H1 (cell line): ENCODE results near the gene LSM2. TPM values are rescaled to one million over a fixed set of nuclear protein-coding genes. Genes with fewer than 3 reads are reported as not detected.

Source experiments
- CTCF ChIA-PET: fragments of 300-600 bp; sonication (Branson Sonifier 250); formaldehyde crosslinking; loops from one replicate; lab custom pipeline; 2021; ENCODE audit not compliant: partially characterized antibody; lab: Charles Lee
- POLR2A ChIA-PET: fragments of 300-600 bp; sonication (Branson Sonifier 250); formaldehyde crosslinking; loops from one replicate; lab custom pipeline; 2021; ENCODE audit warnings: inconsistent platforms; ENCODE audit not compliant: partially characterized antibody; lab: Charles Lee
- DNase-seq, 2 experiments: peaks; one replicate each; pipeline versions ENCODE4 v3.0.0 to v3.0.0-alpha.2; 2010 to 2022; ENCODE audit warnings: low spot score in 2 of 2, low read depth in 1 of 2, mixed read lengths in 1 of 2
- FAIRE-seq: peaks from 2 replicates; lab custom pipeline; 2011; peaks lifted over from hg19 to GRCh38; lab: Jason Lieb, UNC
- H2AFZ ChIP-seq: 2 replicates; pipeline ENCODE4 v1.8.1; 2012; ENCODE audit warnings: low read length, inconsistent platforms
- H2AK5ac ChIP-seq: 2 replicates; pipeline ENCODE4 v1.6.1; 2013; ENCODE audit warnings: low read depth, low read length
- H2BK120ac ChIP-seq: replicated peaks from 2 replicates; pipeline ENCODE3; 2013; ENCODE audit warnings: low read depth, low read length, inconsistent platforms
- H2BK12ac ChIP-seq: 2 replicates; pipeline ENCODE4 v1.6.1; 2013; ENCODE audit warnings: low read depth, low read length
- H2BK15ac ChIP-seq: 2 replicates; pipeline ENCODE4 v1.6.1; 2013; ENCODE audit warnings: low read length
- H2BK20ac ChIP-seq: 2 replicates; pipeline ENCODE4 v1.6.1; 2013; ENCODE audit warnings: low read length
- H2BK5ac ChIP-seq: 2 replicates; pipeline ENCODE4 v1.6.1; 2013; ENCODE audit warnings: low read depth, low read length
- H3K14ac ChIP-seq: 2 replicates; pipeline ENCODE4 v1.6.1; 2013; ENCODE audit warnings: inconsistent platforms; ENCODE audit not compliant: insufficient read length
- H3K18ac ChIP-seq: 2 replicates; pipeline ENCODE4 v1.6.1; 2013; ENCODE audit warnings: low read length; ENCODE audit errors: extremely low read depth
- H3K23ac ChIP-seq: 2 replicates; pipeline ENCODE4 v1.6.1; 2013; ENCODE audit warnings: inconsistent platforms; ENCODE audit not compliant: insufficient read length
- H3K23me2 ChIP-seq: 2 replicates; pipeline ENCODE4 v1.6.1; 2013; ENCODE audit warnings: low read depth, low read length
- H3K27ac ChIP-seq: 2 replicates; pipeline ENCODE4 v1.6.1; 2011; ENCODE audit warnings: low read depth, low read length, inconsistent platforms
- H3K27me3 ChIP-seq, 4 experiments: replicated peaks in 1 of 4; 1 replicate in 1 of 4; 2 replicates in 3 of 4; pipeline versions ENCODE4 v1.6.1 to v1.8.1; 2011 to 2013; ENCODE audit warnings: low read length in 3 of 4, mild to moderate bottlenecking in 3 of 4, inconsistent platforms in 2 of 4, mixed read lengths in 2 of 4, moderate library complexity in 1 of 4; ENCODE audit not compliant: control insufficient read depth in 3 of 4, insufficient read depth in 3 of 4; ENCODE audit errors: extremely low read depth in 1 of 4
- H3K36me3 ChIP-seq, 4 experiments: 2 replicates each; pipeline versions ENCODE4 v1.6.1 to v1.8.1; 2011 to 2013; ENCODE audit warnings: mild to moderate bottlenecking in 4 of 4, low read length in 3 of 4, moderate library complexity in 2 of 4, control low read depth in 1 of 4, inconsistent platforms in 1 of 4; ENCODE audit not compliant: insufficient read depth in 4 of 4, control insufficient read depth in 2 of 4
- H3K4ac ChIP-seq: replicated peaks from 2 replicates; pipeline ENCODE3; 2013; ENCODE audit warnings: low read length, low read depth, mixed read lengths, inconsistent platforms; ENCODE audit not compliant: insufficient read length
- H3K4me1 ChIP-seq, 4 experiments: replicated peaks in 1 of 4; 1 replicate in 1 of 4; 2 replicates in 3 of 4; pipeline versions ENCODE4 v1.6.1 to v1.8.1; 2011 to 2013; ENCODE audit warnings: low read length in 3 of 4, inconsistent platforms in 2 of 4, mixed read lengths in 1 of 4; ENCODE audit not compliant: insufficient read depth in 4 of 4, control insufficient read depth in 3 of 4
- H3K4me2 ChIP-seq, 2 experiments: 2 replicates each; pipeline versions ENCODE4 v1.6.1 to v1.8.1; 2011 to 2013; ENCODE audit warnings: low read depth in 2 of 2, low read length in 2 of 2, control low read depth in 1 of 2, inconsistent platforms in 1 of 2, mild to moderate bottlenecking in 1 of 2; ENCODE audit not compliant: insufficient read depth in 1 of 2
- H3K4me3 ChIP-seq, 4 experiments: fragments of 200-600, 300-600 bp in 1 of 4; sonication (generic), shearing (Covaris generic), sonication (Bioruptor Twin) in 1 of 4; 2 replicates each; pipeline versions ENCODE4 v1.5.1 to v1.8.1; 2011 to 2016; ENCODE audit warnings: low read length in 4 of 4, low read depth in 3 of 4, control low read depth in 2 of 4, inconsistent platforms in 2 of 4, mild to moderate bottlenecking in 2 of 4, mixed read lengths in 1 of 4, moderate library complexity in 1 of 4; ENCODE audit not compliant: insufficient read depth in 2 of 4; ENCODE audit errors: extremely low read depth in 1 of 4
- H3K56ac ChIP-seq: replicated peaks from 2 replicates; pipeline ENCODE3; 2013; ENCODE audit warnings: low read depth, mild to moderate bottlenecking, mixed read lengths, low read length, inconsistent platforms; ENCODE audit not compliant: insufficient read length
- H3K79me1 ChIP-seq: 2 replicates; pipeline ENCODE4 v1.6.1; 2013; ENCODE audit warnings: low read depth, low read length, control low read depth
- H3K79me2 ChIP-seq, 2 experiments: 2 replicates each; pipeline versions ENCODE4 v1.6.1 to v1.8.1; 2012 to 2013; ENCODE audit warnings: low read length in 2 of 2, mild to moderate bottlenecking in 2 of 2, inconsistent platforms in 1 of 2; ENCODE audit not compliant: insufficient read depth in 2 of 2, control insufficient read depth in 1 of 2
- H3K9ac ChIP-seq, 4 experiments: replicated peaks in 1 of 4; 1 replicate in 1 of 4; 2 replicates in 3 of 4; pipeline versions ENCODE4 v1.6.1 to v1.8.1; 2011 to 2013; ENCODE audit warnings: low read depth in 3 of 4, low read length in 3 of 4, control low read depth in 2 of 4, mild to moderate bottlenecking in 2 of 4, moderate library complexity in 2 of 4, inconsistent platforms in 1 of 4; ENCODE audit errors: extremely low read depth in 1 of 4
- H3K9me3 ChIP-seq, 2 experiments: 2 replicates each; pipeline versions ENCODE4 v1.6.1 to v1.8.1; 2012 to 2013; ENCODE audit warnings: mild to moderate bottlenecking in 2 of 2, moderate library complexity in 2 of 2, control low read depth in 1 of 2, inconsistent platforms in 1 of 2, low read depth in 1 of 2, low read length in 1 of 2, mixed read lengths in 1 of 2; ENCODE audit not compliant: insufficient read depth in 2 of 2
- H4K20me1 ChIP-seq, 2 experiments: replicated peaks in 1 of 2; 2 replicates each; pipeline versions ENCODE3 to v1.8.1; 2011 to 2013; ENCODE audit warnings: inconsistent platforms in 2 of 2, low read length in 2 of 2, mild to moderate bottlenecking in 1 of 2; ENCODE audit not compliant: insufficient read depth in 2 of 2, control insufficient read depth in 1 of 2
- H4K5ac ChIP-seq: 2 replicates; pipeline ENCODE4 v1.6.1; 2013; ENCODE audit warnings: low read length, low read depth, mixed read lengths, inconsistent platforms; ENCODE audit not compliant: insufficient read length
- H4K8ac ChIP-seq: 2 replicates; pipeline ENCODE4 v1.8.0; 2013; ENCODE audit warnings: mild to moderate bottlenecking, moderate library complexity, low read length, inconsistent platforms; ENCODE audit not compliant: insufficient read depth; ENCODE audit errors: extremely low read depth
- H4K91ac ChIP-seq: replicated peaks from 2 replicates; pipeline ENCODE3; 2013; ENCODE audit warnings: low read length, mixed read lengths, inconsistent platforms; ENCODE audit not compliant: insufficient read length
- JUN ChIP-seq: IDR thresholded peaks from 2 replicates; pipeline ENCODE4 v1.6.1; 2011; ENCODE audit warnings: low read depth, mild to moderate bottlenecking, improper control_type of control experiment, low read length
- POLR2A ChIP-seq, 2 experiments: IDR thresholded peaks; 1 replicate in 1 of 2; 2 replicates in 1 of 2; pipeline ENCODE4 v1.6.1; 2011; ENCODE audit warnings: low read depth in 2 of 2, low read length in 2 of 2, mild to moderate bottlenecking in 2 of 2; ENCODE audit errors: control extremely low read depth in 1 of 2
- POLR2AphosphoS5 ChIP-seq: IDR thresholded peaks from 2 replicates; pipeline ENCODE4 v1.6.1; 2011; ENCODE audit warnings: low read depth, low read length
- SIN3A ChIP-seq, 2 experiments: IDR thresholded peaks in 1 of 2; conservative IDR thresholded peaks in 1 of 2; 2 replicates each; pipeline ENCODE4 v1.6.1; 2011 to 2012; ENCODE audit warnings: low read length in 2 of 2, improper control_type of control experiment in 1 of 2, low read depth in 1 of 2, mild to moderate bottlenecking in 1 of 2
- SIX5 ChIP-seq: IDR thresholded peaks from 2 replicates; pipeline ENCODE4 v1.6.1; 2011; ENCODE audit warnings: mild to moderate bottlenecking, low read depth, low read length
- SP2 ChIP-seq: IDR thresholded peaks from 2 replicates; pipeline ENCODE4 v1.6.1; 2012; ENCODE audit warnings: mild to moderate bottlenecking, low read length, inconsistent platforms
- SP4 ChIP-seq: IDR thresholded peaks from 2 replicates; pipeline ENCODE4 v1.6.1; 2012; ENCODE audit warnings: low read length, inconsistent platforms
- TAF7 ChIP-seq: optimal IDR thresholded peaks from 2 replicates; pipeline ENCODE3; 2011; ENCODE audit warnings: low read depth, mild to moderate bottlenecking, inconsistent platforms, low read length, moderate library complexity, borderline replicate concordance
- TBP ChIP-seq: IDR thresholded peaks from 2 replicates; pipeline ENCODE4 v1.6.1; 2011; ENCODE audit warnings: low read depth, low read length, improper control_type of control experiment
- WGBS, 2 experiments: shearing (Covaris generic) in 1 of 2; methylation state at CpG; one replicate each; pipeline versions ENCODE4 v1.1.6 to v1.1.7; 2013 to 2015; ENCODE audit warnings: low lambda C conversion rate in 2 of 2, mixed read lengths in 2 of 2, inconsistent platforms in 1 of 2, low coverage in 1 of 2, missing lambda C conversion rate in 1 of 2; ENCODE audit not compliant: insufficient replicate concordance in 2 of 2, insufficient coverage in 1 of 2, insufficient read length in 1 of 2; ENCODE audit errors: extremely low coverage in 1 of 2, missing lambda C conversion rate in 1 of 2; 5-methylcytosine and 5-hydroxymethylcytosine counted together
- polyA plus RNA-seq, 7 experiments: library from polyadenylated mRNA; depleted of rRNA in 3 of 7; stranded (reverse) in 5 of 7; unstranded in 2 of 7; fragments of >200 nt in 5 of 7; fragments of 200-250 nt in 2 of 7; gene quantifications; 1 replicate in 5 of 7; 2 replicates in 1 of 7; 4 replicates in 1 of 7; pipeline versions ENCODE4 v1.2.1 to v1.2.3, GENCODE V29; 2011 to 2013; ENCODE audit warnings: missing spikeins in 2 of 7, mixed read lengths in 2 of 7
- total RNA-seq: library from RNA; stranded (reverse); fragmentation: NEBNext Ultra II Directional; extraction: Animal tissue kit (Norgen Biotek cat#: 25700); gene quantifications from 2 replicates; pipeline ENCODE4 v1.2.1, GENCODE V29; 2021

The LSM2 gene
- total and polyA plus RNA-seq, 2 of the 8 experiments (the other 6 are each of a cell fraction or from before 2014, with no cell fraction given): 127 to 168 TPM

- Histone ChIP-seq H3K14ac (no peak within 1 kb of the TSS), H2BK5ac (peak within 1 kb of the TSS; percentile 92), H2BK15ac (peak within 1 kb of the TSS; percentile 92; the same call in 1 of the 2 replicates), H3K9me3 (no peaks in the 10 kb centered on the region), H2BK20ac (peak within 1 kb of the TSS; percentile 2; the same call in 1 of the 2 replicates), H2BK12ac (peak within 1 kb of the TSS; percentile 84; the same call in 1 of the 2 replicates), H3K79me1 (peaks cover 2% of the 10 kb centered on the region; the same call in 1 of the 2 replicates), H3K18ac (peak within 1 kb of the TSS; percentile 93), H4K8ac (no peak within 1 kb of the TSS), H3K4me2 (peak within 1 kb of the TSS; percentile 87 to 100), H2AK5ac (no peak within 1 kb of the TSS), H3K27ac (peak within 1 kb of the TSS; percentile 77), H4K20me1 (peaks cover 0 to 3% of the 10 kb centered on the region in 2 experiments), H2BK120ac (no peak within 1 kb of the TSS), H3K23me2 (peaks cover 13% of the 10 kb centered on the region), H4K5ac (peak within 1 kb of the TSS; percentile 78), H3K23ac (no peak within 1 kb of the TSS), H3K36me3 (no peaks in the 10 kb centered on the region), H3K4me3 (peak within 1 kb of the TSS; percentile 55 to 75 (median 72)), H3K56ac (no peak within 1 kb of the TSS), H3K79me2 (peaks cover 0 to 23% of the 10 kb centered on the region in 2 experiments; a peak in 2 of 4 replicates), H2AFZ (peak within 1 kb of the TSS; percentile 54; the same call in 1 of the 2 replicates), H4K91ac (peak within 1 kb of the TSS; percentile 41), H3K4ac (peak within 1 kb of the TSS; percentile 16), H3K27me3 (no peaks in the 10 kb centered on the region), H3K9ac (peak within 1 kb of the TSS; percentile 63 to 79 (median 64)), H3K4me1 (peaks cover 5 to 12% (median 9%) of the 10 kb centered on the region in 4 experiments; a peak in 6 of 7 replicates)
- 1% methylated on average over 45 of the region's 56 CpGs; no CpG with 5 or more reads in 1 of the 2 experiments for WGBS, 2 experiments
- ChIA-PET POLR2A (interaction anchor here (0.7 to 10.9 kb wide), 54 partner anchors 8 to 352 kb away, joined by 3 to 136 read pairs (median 4); partner anchors contain the start of genes ABHD16A, APOM, BAG6 and C6orf47), CTCF (interaction anchor here (0.6 to 2.6 kb wide), 9 partner anchors 11 to 138 kb away, joined by 3 to 12 read pairs (median 4); partner anchors contain the start of genes LSM2 and VARS1)
- DNase-seq (peak; percentile 98), FAIRE-seq (no peak)
- TF ChIP-seq SP2 (0 out of 2 replicates have a peak, but pooled peaks have one; percentile 26), POLR2AphosphoS5 (peak; percentile 100), JUN (no peak), TBP (peak; percentile 97), SIX5 (no peak), POLR2A (IDR thresholded peaks at IDR 0.05; ENCODE audit: control extremely low read depth in 1 of 2, low read depth in 2 of 2, low read length in 2 of 2) (peak; percentile 99 to 100), SP4 (peak; percentile 52; the same call in 1 of the 2 replicates), SIN3A (conservative IDR thresholded peaks at IDR 0.05 in 1 of 2, IDR thresholded peaks at IDR 0.05 in 1 of 2; ENCODE audit: low read depth in 1 of 2, low read length in 2 of 2) (peak in 1 of 2 experiments; percentile 68; a peak in 2 of 4 replicates), TAF7 (peak; percentile 83)
These were observed 20.7 kb upstream of the LSM2 start, which contains the start of gene HSPA1B for GRCh38 chr6:31827286-31828079. Gene HSPA1B (plus strand): TSS chr6:31827738. CDS start chr6:31827951, 213 bp downstream.
